GM19395 (cell line): ENCODE data around the gene TARDBP.
A peak's percentile ranks its signal among the peaks of the same experiment; 100 is the strongest.
"Not testable (repeated sequence)": the region's sequence is repeated elsewhere in the genome, so short reads cannot be mapped to it uniquely, and the experiment has no call there.

ENCODE experiments used
- ATAC-seq: cut with Tn5 transposase; IDR thresholded peaks from one replicate; pipeline ENCODE4 v1.9.1; 2021; ENCODE audit warnings: mild to moderate bottlenecking, moderate library complexity; ENCODE audit not compliant: unreplicated experiment

TARDBP gene

DNA sequence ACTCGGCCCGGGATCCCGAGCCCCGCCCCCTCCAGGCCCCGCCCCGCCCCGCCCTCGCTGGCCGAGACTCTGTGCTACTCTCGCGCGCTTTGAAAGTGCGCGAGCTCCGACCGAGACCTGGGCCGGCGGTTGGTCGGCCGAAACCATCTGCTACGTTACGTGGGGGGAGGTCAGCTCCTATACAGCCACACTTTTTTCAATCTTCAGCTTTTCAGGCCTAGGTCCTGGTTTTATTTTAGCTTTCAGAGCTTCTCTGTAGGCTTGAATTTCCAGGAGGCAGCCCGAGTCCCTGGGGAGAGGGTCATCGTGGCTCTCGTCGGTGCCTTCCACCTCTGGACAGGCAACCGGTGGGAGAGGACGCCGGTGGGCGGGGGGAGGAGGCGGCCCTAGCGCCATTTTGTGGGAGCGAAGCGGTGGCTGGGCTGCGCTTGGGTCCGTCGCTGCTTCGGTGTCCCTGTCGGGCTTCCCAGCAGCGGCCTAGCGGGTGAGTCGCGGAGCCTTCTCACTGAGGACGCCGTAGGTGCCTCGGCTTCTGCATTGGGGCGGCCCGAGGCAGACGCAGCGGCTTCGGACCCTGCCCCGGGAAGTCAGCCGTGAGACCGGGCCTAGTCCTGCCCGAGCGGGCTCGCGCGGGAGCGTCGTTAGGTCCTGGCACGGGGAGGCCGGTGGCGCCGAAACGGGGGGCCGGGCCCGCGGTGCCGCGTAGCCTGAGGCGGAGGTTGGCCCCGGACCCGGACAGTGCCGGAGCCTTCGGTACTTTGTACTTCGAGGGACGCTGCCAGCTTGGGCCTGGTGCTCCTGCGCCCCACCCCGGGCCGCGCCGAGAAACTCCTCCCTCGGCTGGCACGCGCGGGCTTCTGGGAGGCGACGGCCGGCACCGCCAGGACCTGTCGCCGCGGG, at the start of gene TARDBP:
TSS of gene TARDBP (plus strand) at position 395 of the 900 bp plus-strand sequence. CDS start 1,074 bp downstream, outside the sequence.
- ATAC-seq: peak; percentile 88

DNA sequence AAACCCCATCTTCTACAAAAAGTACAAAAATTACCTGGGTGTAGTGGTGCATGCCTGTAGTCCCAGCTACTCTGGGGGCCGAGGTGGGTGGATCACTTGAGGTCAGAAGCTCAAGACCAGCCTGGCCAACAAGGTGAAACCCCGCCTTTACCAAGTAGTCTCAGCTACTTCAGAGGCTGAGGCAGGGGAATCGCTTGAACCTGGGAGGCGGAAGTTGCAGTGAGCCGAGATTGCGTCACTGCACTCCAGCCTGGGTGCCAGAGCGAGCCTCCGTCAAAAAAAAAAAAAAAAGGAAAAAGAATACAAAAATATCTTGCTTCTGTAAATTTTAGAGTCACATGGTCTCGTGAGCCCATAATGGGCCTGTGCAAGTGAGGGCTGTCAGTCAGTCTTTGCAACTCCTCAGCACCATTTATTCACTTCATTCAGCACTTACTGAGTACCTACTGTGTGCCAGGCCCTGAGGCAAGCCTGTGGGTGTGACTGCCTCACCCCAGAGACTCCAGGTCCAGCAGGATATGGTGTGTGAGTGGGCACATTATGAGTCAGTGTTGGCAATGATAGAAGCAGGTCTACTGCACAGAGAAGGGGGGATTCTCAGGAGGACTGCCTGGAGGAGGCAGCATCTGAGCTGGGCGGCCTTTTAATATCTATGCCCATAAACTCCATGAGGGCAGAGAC, 46.8 kb upstream of the TARDBP start:
- peak; percentile 60 for ATAC-seq

DNA sequence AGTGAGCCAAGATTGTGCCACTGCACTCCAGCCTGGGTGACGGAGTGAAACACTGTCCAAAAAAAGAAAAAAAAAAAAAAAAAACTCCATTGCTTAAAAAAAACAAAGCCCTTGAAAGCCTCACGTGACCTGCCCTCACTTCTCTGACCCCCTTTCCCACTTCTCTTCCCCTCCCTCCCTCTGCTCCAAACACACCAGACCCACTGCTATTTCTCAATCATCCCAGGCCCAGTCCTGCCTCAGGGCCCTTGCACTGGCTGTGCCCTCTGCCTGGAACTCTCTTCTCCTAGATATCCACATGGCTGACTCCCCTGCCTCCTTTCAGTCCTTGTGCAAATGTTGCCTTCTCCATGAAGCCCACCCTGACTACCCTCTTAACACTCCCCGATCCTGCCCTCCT, 45.4 kb upstream of the TARDBP start:
- ATAC-seq: no peak

DNA sequence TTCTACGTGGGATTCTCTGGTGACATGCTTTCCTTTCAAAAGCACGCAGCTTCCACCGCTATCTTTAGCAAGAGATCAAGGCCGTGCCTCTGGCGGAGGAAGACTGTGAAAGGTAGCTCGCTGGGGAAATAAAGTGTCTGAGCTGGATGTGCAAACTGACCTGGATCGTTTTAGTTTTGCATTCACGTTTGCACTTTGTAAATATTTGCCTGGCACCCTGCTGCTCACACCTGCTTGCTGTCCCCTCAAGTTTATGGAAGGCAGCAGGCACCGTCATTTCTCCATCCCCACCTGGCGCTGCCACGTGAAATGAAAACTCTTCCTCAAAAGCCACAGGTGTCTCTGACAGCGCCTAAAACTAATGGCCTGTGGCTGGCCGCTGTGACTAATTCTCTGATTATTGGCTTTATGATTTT, 44.0 kb upstream of the TARDBP start:
- ATAC-seq: no peak

DNA sequence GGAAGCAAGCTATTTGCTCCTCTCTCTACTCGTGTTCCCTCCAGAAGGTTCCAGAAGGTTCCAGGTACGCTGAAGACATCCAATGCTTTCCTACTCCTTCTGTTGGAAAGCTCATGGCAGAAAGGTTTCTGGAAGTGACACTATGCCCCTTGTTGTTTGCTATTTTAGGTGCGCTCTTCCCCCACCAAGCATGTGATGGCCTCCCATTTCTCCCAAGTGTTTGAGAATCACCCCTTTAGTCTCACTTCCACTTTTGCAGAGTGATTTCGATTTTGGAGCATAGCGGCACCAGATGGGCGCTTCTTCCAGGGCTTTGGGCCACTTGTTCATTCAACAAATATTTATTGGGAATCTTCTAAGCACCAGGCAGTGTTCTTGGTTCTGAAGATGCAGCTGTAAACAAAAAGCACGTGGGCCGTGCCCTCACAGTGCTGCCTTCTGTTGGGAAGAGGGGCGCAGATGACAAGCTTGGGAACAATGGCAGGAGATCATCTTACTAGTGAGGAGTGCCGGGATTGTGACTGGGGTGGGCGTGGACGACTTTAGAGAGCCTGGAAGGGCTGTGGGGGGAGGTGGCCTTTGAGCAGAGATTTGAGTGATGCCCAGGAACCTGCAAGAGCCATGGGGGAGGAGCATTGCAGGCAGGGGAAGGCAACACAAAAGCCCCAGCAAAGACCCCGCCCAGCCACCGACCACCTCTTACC, 43.0 kb upstream of the TARDBP start:
- ATAC-seq: no peak

DNA sequence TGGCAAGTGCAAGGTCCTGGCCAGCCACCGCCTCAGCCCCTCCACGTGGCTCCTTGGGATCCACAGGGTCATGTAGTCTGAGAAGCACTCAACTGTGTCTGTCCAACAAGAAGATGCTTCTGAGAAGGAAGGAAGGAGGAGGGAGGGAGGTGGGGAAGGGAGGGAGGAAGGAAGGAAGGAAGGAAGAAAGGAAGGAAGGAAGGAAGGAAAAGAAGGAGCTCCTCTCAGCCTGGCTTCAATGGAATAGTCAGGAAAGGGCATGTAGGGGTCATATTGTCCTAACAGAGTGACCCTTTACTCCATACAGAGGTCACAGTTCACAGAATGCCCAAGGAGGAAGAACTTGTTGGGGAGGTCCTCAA, 42.5 kb upstream of the TARDBP start:
- no peak for ATAC-seq

DNA sequence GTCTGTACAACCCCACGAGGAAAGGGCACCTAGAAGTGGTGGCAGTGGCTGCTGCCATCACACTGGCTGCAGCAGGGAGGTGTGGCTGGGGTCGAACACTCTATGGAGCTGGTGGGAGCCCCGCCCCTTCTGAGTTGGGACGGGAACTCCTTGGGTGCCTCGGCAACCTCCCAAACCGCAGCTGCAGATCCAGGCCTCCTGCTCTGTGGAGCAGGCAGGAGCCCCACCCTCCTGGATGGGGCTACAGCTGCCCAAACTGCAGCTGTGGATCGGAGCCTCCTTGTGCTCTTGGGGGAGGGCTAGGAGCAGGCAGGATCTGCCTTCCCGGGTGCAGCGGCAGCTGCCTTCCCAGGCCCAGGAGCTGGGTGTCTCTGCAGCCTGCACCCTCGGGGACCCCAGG, 38.9 kb upstream of the TARDBP start:
- no peak for ATAC-seq

DNA sequence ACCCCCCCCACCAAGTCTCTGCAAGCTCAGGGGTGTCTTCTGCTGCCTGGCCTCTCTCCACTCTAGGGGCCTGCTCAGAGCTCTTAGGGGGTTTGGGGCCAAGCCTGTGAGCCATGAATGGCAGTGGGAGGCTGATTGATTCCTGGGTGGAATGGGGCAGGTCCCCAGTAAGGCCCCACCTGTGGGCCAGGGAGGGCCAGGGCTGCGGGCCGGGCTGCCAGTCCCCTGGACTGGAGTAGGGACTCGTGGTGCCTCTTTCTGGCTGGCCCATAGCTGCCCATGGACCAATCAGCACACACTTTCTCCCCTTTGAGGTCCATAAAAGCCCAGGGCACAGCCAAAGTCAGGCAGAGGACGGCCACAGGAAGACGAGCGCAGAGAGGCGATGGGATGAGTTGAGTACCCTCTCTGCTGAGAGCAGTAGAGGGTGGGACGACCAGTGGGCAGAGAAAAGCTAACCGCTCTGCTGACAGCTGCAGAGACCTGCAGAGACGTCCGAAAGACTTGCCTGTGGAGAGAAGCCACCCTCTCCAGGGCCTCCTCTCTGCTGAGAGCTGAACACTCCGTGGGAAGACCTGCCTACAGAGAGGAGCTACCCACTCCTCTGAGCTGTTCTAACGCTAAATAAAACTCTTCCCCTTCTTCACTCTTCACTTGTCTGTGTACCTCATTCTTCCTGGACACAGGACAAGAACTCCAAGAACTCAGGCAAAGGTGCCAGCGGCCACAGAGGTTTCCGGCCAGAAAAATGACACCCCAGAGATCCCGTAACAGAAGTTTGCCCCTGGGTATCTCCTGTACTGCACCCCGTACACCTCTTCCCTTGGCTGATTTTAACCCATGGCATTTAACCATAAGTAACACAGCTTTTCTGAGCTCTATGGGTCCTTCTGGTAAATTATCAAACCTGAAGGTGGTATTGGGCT, 38.2 kb upstream of the TARDBP start:
- ATAC-seq: no peak

DNA sequence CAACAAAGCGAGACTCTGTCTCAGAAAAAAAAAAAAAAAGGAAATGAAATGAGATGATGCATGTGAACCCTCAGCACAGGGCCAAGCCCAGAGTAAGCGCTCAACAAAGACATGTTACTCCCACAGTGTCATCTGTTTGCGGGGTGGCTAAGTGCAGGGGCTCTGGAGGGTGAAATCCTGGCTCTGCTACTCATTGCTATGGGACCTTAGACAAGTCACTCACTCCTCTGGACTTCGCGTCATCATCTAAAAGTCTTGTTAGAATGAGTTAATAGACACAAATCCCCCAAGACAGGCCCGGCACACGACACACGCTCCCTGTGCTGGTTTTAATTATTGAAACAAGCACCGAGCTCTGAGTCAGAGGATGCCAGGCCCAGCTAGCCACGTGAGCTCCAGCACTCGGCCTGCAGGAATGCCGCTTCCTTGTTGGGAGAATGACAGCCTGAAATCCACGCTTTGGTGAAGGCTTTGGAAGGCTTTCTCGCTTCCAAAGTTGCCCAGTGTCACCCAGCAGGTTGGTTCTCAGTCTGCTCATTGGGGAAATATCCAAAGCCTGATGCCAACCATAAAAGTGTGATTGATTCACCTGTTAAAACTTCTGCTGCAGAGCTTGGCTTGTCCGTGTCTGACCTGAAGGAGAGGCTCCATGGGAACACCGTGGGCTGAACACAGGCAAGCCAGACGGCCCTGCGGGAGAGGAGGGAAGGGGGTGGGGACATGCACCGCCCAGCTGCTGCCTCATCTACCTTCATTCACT, 36.7 kb upstream of the TARDBP start:
- no peak for ATAC-seq

DNA sequence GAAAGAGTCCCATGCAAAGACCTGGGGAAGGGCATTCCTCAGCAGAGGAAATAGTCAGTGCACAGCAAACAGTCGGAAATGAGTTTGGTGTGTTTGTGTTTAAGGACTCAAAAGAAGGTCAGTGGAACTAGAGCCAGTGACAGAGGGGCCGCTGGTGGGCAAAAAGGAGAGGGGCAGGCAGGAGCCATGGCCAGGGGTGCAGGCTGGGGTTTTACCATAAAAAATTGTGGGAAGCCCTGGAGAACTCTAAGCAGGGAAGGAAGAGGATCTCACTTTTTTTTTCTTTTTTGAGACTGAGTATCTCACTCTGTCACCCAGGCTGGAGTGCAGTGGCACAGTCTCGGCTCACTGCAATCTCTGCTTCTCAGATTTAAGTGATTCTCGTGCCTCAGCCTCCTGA, 33.7 kb upstream of the TARDBP start:
- ATAC-seq: no peak

DNA sequence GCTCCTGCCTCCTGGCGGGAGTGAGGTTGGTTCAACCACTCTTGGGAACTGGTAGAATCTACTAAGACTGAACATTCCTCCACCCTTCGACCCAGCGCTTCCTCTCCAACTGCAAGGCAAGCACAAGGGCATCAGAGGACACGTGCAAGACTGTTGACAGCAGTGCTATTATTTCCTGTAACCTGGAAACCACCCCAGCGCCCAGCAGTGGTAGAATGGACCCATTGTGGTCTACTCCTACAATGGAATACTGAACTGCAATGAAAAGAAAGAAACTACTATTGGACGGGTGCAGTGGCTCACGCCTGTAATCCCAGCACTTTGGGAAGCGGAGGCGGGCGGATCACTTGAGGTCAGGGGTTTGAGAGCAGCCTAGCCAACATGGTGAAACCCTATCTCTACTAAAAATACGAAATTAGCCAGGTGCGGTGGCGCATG, 33.0 kb upstream of the TARDBP start:
- no peak for ATAC-seq

DNA sequence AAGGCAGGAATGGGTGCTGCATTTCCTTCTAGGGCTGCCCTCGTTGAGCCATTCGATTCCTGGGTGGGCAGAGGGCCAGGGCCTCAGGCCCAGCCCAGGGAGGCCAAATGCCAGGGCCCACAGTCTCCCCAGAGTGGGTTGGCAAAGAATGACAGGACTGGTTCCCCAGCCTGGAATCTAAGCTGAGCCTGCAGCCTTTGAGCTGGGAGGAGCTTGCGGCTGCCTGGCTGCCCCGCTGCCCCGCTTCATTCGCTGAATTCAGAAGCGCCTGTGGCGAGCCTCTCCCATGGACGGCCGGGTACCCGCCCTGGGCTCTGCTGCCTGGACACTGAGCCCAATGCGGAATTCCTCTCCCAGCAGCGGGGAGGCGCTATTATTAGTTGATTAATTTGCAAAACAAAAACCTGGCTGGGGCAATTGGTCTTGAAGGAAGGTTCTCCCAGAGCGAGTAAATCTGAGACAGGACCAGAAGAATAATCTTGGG, 32.3 kb upstream of the TARDBP start:
- no peak for ATAC-seq

DNA sequence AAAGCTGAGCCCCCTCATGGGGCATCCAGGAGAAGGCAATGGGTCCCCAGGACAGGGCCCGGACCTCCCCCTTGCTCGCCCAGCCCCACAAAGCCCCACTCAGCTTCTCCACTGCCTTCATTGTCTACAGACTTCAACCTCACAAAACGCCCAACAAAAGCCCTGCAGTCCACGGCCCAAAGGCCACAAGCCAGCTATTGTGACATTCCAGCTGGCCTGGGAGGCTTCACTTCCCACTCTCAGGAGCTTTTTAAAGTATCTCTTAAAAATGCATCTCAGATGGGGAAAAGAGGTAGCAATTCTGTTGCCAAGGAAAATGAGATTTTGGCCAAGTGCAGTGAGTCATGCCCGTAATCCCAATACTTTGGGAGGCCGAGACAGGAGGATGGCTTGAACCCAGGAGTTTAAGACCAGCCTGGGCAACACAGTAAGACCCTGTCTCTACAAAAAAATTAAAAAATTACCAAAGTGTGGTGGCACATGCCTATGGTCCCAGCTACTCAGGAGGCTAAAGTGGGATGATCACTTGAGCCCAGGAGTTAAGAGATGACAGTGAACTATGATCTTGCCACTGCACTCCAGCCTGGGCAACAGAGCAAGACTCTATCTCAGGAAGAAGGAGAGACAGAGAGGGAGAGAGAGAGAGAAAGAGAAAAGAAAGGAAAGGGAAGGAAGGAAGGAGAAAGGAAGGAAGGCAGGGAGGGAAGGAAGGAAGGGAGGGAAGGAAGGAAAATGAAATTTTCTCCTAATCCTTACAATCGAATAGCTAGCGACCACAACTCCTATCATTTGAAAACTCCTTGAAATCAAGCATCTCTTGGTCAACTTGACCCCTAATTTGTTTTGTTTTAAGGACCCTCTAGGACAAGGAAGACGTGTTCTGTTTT, 31.4 kb upstream of the TARDBP start:
- no peak for ATAC-seq

DNA sequence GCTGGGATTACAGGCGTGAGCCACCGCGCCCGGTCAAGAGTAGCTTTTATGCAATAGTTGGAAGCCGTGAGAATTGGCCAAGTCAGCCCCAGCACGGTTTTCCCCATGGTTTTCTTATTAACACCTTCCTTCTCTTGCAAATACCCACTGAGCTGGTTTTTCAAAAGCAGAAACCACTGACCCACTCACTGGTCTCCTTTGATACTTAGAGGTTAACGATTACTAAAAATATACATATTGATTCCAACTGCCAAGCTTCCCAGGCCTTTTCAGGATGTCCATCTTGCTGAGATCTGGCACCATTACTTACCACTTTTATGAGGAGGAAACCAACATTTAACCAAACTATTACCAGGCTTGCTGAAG, 25.9 kb upstream of the TARDBP start:
- ATAC-seq: no peak

DNA sequence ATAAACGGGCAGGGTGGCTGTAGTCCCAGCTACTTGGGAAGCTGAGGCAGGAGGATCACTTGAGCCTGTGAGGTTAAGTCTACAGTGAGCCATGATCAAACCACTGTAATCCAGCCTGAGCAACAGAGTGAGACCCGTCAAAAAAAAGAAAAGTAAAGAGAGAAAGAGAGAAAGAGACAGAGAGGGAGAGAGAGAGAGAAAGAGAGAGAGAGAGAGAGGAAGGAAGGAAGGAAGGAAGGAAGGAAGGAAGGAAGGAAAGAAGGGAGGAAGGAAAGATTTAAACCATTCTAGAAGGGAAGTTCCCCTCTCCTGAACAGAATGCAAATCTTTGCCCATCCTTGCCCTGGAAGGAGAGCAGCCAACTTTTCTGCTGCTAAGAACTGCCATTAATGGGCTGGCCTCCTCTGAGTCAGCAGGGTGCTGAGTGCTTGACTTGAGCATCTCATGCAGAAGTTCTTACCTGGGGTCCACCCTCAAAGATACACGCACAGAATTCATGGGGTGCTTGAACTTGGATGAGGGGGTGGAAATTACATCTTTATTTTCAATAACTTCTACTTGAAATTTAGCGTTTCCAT, 24.5 kb upstream of the TARDBP start:
- ATAC-seq: no peak

DNA sequence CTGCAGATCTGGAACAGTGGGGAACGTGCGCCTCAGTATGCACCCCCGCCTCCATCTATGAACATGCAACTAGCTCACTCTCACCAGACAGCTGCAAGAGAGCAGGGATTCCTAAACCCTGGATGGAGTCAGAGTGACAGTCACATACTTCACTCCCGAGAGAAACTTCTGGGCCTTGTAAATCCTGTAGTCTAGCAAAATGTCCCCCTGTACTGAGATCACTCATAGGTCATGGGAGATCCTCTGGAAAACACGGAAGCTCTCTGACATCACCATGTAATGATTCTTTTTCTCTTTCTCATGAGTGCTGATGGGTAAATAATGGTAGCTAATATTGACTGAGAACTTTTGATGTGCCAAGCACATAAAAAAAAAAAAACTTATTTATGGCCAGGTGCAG, 23.4 kb upstream of the TARDBP start:
- ATAC-seq: no peak

DNA sequence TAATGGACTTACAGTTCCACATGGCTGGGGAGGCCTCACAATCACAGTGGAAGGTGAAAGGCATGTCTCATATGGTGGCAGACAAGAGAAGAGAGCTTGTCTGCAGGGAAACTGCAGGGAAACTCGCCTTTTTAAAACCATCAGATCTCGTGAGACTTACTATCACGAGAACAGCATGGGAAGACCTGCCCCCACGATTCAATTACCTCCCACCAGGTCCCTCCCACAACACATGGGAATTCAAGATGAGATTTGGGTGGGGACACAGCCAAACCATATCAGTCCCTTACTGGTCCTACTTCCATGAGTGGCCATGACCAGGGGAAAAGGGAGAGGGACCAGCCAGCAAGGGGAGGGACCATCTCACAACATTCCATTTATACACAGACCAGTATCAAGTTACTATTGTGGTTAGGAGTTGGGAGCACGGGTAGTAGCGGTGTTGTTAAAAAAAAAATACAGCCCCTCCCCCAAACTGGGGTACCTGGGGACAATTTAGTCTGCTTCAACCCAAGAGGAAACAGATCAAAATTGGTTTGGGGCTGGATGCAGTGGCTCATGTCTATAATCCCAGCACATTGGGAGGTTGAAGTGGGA, 22.4 kb upstream of the TARDBP start:
- ATAC-seq: not testable (repeated sequence)

DNA sequence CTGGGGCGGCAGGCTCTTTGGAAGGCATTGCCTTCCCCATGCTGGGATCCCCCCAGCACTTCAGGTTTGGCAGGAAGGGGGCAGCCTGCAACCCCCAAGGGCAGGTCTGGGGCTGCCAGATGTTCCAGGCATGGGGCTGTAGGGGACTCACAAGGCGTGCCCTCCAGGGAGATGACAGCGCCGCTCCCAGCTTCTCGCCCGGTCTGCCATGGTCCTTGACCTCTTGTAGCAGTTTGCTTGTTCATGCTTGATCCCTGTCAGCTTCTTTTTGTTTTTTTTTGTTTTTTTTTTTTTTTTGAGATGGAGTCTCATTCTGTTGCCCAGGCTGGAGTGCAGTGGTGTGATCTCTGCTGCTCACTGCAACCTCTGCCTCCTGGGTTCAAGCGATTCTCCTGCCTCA, 21.6 kb upstream of the TARDBP start:
- ATAC-seq: no peak
